K562 (cell line): ENCODE measurements around the gene GTPBP1. TPM values are rescaled to one million over a fixed set of nuclear protein-coding genes. Genes with fewer than 3 reads are reported as not detected.

Source experiments
- AFF4 ChIP-seq: sonication (generic); formaldehyde crosslinking; IDR thresholded peaks from 2 replicates; pipeline ENCODE4 v1.8.0; 2023; ENCODE audit warnings: mild to moderate bottlenecking, missing genetic modification reagents
- CBFB ChIP-seq: sonication (generic); formaldehyde crosslinking; IDR thresholded peaks from 2 replicates; pipeline ENCODE4 v1.4.0; 2020; ENCODE audit warnings: mild to moderate bottlenecking, missing genetic modification reagents
- CEBPB ChIP-seq: fragments of 450-650 bp; IDR thresholded peaks from 2 replicates; pipeline ENCODE4 v1.6.1; 2016; ENCODE audit warnings: missing genetic modification characterization, missing compliant biosample characterization
- CEBPZ ChIP-seq: fragments of 150-350 bp; IDR thresholded peaks from 2 replicates; pipeline ENCODE4 v1.6.1; 2014; ENCODE audit warnings: low read depth, mild to moderate bottlenecking, low read length, borderline replicate concordance
- FOSL1 ChIP-seq: fragments of 200-800 bp; sonication (Bioruptor generic); conservative IDR thresholded peaks from 2 replicates; pipeline ENCODE4 v1.6.1; 2016; ENCODE audit warnings: missing genetic modification characterization, missing compliant biosample characterization
- MXI1 ChIP-seq: IDR thresholded peaks from 2 replicates; pipeline ENCODE4 v1.6.1; 2011; ENCODE audit warnings: low read depth, mild to moderate bottlenecking, improper control_type of control experiment, low read length
- MYNN ChIP-seq, 2 experiments: sonication (generic); formaldehyde crosslinking in 1 of 2; IDR thresholded peaks; 2 replicates each; pipeline versions ENCODE4 v1.5.0 to v1.6.1; 2016 to 2020; ENCODE audit warnings: antibody characterized with exemption in 1 of 2, missing genetic modification reagents in 1 of 2
- RERE ChIP-seq: sonication (generic); formaldehyde crosslinking; IDR thresholded peaks from 2 replicates; pipeline ENCODE4 v1.8.0; 2023; ENCODE audit warnings: missing genetic modification reagents, mild to moderate bottlenecking, borderline replicate concordance
- TRIM28 ChIP-seq: fragments of 450-650 bp; IDR thresholded peaks from 2 replicates; pipeline ENCODE4 v1.6.1; 2017
- ZHX1 ChIP-seq: fragments of 150-350 bp; conservative IDR thresholded peaks from 2 replicates; pipeline ENCODE4 v1.6.1; 2014; ENCODE audit warnings: low read length
- ZNF507 ChIP-seq: conservative IDR thresholded peaks from 2 replicates; pipeline ENCODE4 v1.6.1; 2017; ENCODE audit warnings: missing genetic modification characterization, missing compliant biosample characterization
- ZNF785 ChIP-seq: fragments of 250-450 bp; sonication (Bioruptor Pico); IDR thresholded peaks from 2 replicates; pipeline ENCODE4 v1.4.0; 2020; ENCODE audit warnings: mild to moderate bottlenecking
- polyA plus RNA-seq, 8 experiments: library from polyadenylated mRNA; depleted of rRNA in 4 of 8; stranded (reverse) in 5 of 8; unstranded in 3 of 8; fragments of >200 nt; fragmentation: Nextera tagmentation in 2 of 8; fragmentation: Illumina TruSeq in 1 of 8; extraction: Ambion mirVana in 2 of 8; extraction: Trizol in 1 of 8; gene quantifications; 2 replicates each; pipeline versions ENCODE4 v1.2.1 to v1.2.3, GENCODE V29; 2011 to 2014; ENCODE audit warnings: inconsistent platforms in 1 of 8, missing spikeins in 1 of 8
- total RNA-seq, 7 experiments: library from RNA; depleted of rRNA in 6 of 7; stranded (reverse); fragments of >200 nt in 6 of 7; fragmentation: Illumina TruSeq in 2 of 7; extraction: Trizol in 2 of 7; gene quantifications; 2 replicates each; pipeline versions ENCODE4 v1.2.1 to v1.2.3, GENCODE V29; 2011 to 2021; ENCODE audit warnings: low replicate concordance in 1 of 7

Gene GTPBP1
- total and polyA plus RNA-seq, 9 of the 15 experiments (the other 6 are each of a cell fraction or from before 2014, with no cell fraction given): 0.83 to 53.2 (median 23.3) TPM

- no peak for TF ChIP-seq TRIM28
- TF ChIP-seq CBFB: no peak
- no peak for TF ChIP-seq ZHX1
- no peak for TF ChIP-seq MYNN (IDR thresholded peaks at IDR 0.05)
- TF ChIP-seq MYNN (CRISPR knock-in tag; IDR thresholded peaks at IDR 0.05): no peak
- TF ChIP-seq ZNF785 (CRISPR knock-in tag): no peak
- peak; percentile 24; the same call in 1 of the 2 replicates for TF ChIP-seq FOSL1 (tag)
- TF ChIP-seq CEBPB (tag): peak; percentile 66
- TF ChIP-seq MXI1: no peak
- no peak for TF ChIP-seq ZNF507 (tag)
- TF ChIP-seq RERE: no peak
- no peak for TF ChIP-seq AFF4 (CRISPR knock-in tag)
- no peak; the same call in 1 of the 2 replicates for TF ChIP-seq CEBPZ
Observed at GRCh38 chr22:38755911-38756532, 50.3 kb downstream of the GTPBP1 start, which contains the start of gene SUN2 (continued).
